ENCODE measurements around the gene MPZL2.

The MPZL2 gene

GRCh38 chr11:118234833-118235232, 29.3 kb downstream of the MPZL2 start:
- TF ChIP-seq SPI1 (IDR thresholded peaks at IDR 0.05; ENCODE audit: borderline replicate concordance, low read depth) (no peak), CTCF (IDR thresholded peaks at IDR 0.05; ENCODE audit: insufficient read depth, low read length) (no peak), POLR2AphosphoS5 (IDR thresholded peaks at IDR 0.05; ENCODE audit: low read depth) (no peak), GABPA (IDR thresholded peaks at IDR 0.05; ENCODE audit: low read depth) (no peak)
- TF ChIP-seq, protein P1, sequence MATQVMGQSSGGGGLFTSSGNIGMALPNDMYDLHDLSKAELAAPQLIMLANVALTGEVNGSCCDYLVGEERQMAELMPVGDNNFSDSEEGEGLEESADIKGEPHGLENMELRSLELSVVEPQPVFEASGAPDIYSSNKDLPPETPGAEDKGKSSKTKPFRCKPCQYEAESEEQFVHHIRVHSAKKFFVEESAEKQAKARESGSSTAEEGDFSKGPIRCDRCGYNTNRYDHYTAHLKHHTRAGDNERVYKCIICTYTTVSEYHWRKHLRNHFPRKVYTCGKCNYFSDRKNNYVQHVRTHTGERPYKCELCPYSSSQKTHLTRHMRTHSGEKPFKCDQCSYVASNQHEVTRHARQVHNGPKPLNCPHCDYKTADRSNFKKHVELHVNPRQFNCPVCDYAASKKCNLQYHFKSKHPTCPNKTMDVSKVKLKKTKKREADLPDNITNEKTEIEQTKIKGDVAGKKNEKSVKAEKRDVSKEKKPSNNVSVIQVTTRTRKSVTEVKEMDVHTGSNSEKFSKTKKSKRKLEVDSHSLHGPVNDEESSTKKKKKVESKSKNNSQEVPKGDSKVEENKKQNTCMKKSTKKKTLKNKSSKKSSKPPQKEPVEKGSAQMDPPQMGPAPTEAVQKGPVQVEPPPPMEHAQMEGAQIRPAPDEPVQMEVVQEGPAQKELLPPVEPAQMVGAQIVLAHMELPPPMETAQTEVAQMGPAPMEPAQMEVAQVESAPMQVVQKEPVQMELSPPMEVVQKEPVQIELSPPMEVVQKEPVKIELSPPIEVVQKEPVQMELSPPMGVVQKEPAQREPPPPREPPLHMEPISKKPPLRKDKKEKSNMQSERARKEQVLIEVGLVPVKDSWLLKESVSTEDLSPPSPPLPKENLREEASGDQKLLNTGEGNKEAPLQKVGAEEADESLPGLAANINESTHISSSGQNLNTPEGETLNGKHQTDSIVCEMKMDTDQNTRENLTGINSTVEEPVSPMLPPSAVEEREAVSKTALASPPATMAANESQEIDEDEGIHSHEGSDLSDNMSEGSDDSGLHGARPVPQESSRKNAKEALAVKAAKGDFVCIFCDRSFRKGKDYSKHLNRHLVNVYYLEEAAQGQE (IDR thresholded peaks at IDR 0.05; ENCODE audit: insufficient replicate concordance, low read depth) = no peak
- Histone ChIP-seq H3K27ac (replicated peaks) (no peak overlapping the region), H3K4me3 (replicated peaks; ENCODE audit: insufficient read depth, low read length) (no peak overlapping the region), H3K27me3 (ENCODE audit: insufficient read depth, poor library complexity, severe bottlenecking) (no peaks in the 10 kb centered on the region)
- no peak for DNase-seq (ENCODE audit: low read depth in 1 of 2, low spot score in 1 of 2)

GRCh38 chr11:118233850-118234249, 30.2 kb downstream of the MPZL2 start:
- TF ChIP-seq, protein P1 (IDR thresholded peaks at IDR 0.05; ENCODE audit: insufficient replicate concordance, low read depth) = no peak
- TF ChIP-seq SPI1 (IDR thresholded peaks at IDR 0.05; ENCODE audit: borderline replicate concordance, low read depth) (no peak), POLR2AphosphoS5 (IDR thresholded peaks at IDR 0.05; ENCODE audit: low read depth) (no peak), GABPA (IDR thresholded peaks at IDR 0.05; ENCODE audit: low read depth) (no peak), CTCF (IDR thresholded peaks at IDR 0.05; ENCODE audit: insufficient read depth, low read length) (no peak)

GRCh38 chr11:118233377-118233776, 30.7 kb downstream of the MPZL2 start:
- Histone ChIP-seq H3K4me3 (replicated peaks; ENCODE audit: insufficient read depth, low read length) (no peak overlapping the region), H3K27me3 (ENCODE audit: insufficient read depth, poor library complexity, severe bottlenecking) (no peaks in the 10 kb centered on the region), H3K27ac (replicated peaks) (no peak overlapping the region)
- no peak for DNase-seq (ENCODE audit: low read depth in 1 of 2, low spot score in 1 of 2)
- TF ChIP-seq, protein P1 (IDR thresholded peaks at IDR 0.05; ENCODE audit: insufficient replicate concordance, low read depth) = no peak
- TF ChIP-seq SPI1 (IDR thresholded peaks at IDR 0.05; ENCODE audit: borderline replicate concordance, low read depth) (no peak), POLR2AphosphoS5 (IDR thresholded peaks at IDR 0.05; ENCODE audit: low read depth) (no peak), GABPA (IDR thresholded peaks at IDR 0.05; ENCODE audit: low read depth) (no peak), CTCF (IDR thresholded peaks at IDR 0.05; ENCODE audit: insufficient read depth, low read length) (no peak)

More at GRCh38 chr11:118233850-118234249, 30.2 kb downstream of the MPZL2 start:
- Histone ChIP-seq H3K27ac (replicated peaks) (no peak overlapping the region), H3K4me3 (replicated peaks; ENCODE audit: insufficient read depth, low read length) (no peak overlapping the region), H3K27me3 (ENCODE audit: insufficient read depth, poor library complexity, severe bottlenecking) (no peaks in the 10 kb centered on the region)
- no peak for DNase-seq (ENCODE audit: low read depth in 1 of 2, low spot score in 1 of 2)

Measured in HL-60 (cell line).